HUES6 (cell line): ENCODE results near the gene ARMC6.

Experiments used
- H3K27ac ChIP-seq: 2 replicates; pipeline ENCODE4 v1.7.0; 2013; ENCODE audit warnings: low read depth, mild to moderate bottlenecking, low read length, inconsistent platforms
- H3K27me3 ChIP-seq: 2 replicates; pipeline ENCODE4 v1.6.1; 2013; ENCODE audit warnings: low read length; ENCODE audit not compliant: control insufficient read depth, insufficient read depth
- H3K36me3 ChIP-seq: 2 replicates; pipeline ENCODE4 v1.6.1; 2013; ENCODE audit warnings: low read length; ENCODE audit not compliant: control insufficient read depth, insufficient read depth
- H3K4me1 ChIP-seq: 2 replicates; pipeline ENCODE4 v1.6.1; 2013; ENCODE audit warnings: low read length; ENCODE audit not compliant: control insufficient read depth, insufficient read depth
- H3K4me3 ChIP-seq: 2 replicates; pipeline ENCODE4 v1.5.1; 2013; ENCODE audit warnings: low read depth, low read length
- H3K9ac ChIP-seq: one replicate; pipeline ENCODE4 v1.6.1; 2013; ENCODE audit warnings: mild to moderate bottlenecking, low read length
- H3K9me3 ChIP-seq: 2 replicates; pipeline ENCODE4 v1.6.1; 2013; ENCODE audit warnings: low read depth, low read length; ENCODE audit not compliant: control insufficient read depth, insufficient read depth

Gene ARMC6

DNA sequence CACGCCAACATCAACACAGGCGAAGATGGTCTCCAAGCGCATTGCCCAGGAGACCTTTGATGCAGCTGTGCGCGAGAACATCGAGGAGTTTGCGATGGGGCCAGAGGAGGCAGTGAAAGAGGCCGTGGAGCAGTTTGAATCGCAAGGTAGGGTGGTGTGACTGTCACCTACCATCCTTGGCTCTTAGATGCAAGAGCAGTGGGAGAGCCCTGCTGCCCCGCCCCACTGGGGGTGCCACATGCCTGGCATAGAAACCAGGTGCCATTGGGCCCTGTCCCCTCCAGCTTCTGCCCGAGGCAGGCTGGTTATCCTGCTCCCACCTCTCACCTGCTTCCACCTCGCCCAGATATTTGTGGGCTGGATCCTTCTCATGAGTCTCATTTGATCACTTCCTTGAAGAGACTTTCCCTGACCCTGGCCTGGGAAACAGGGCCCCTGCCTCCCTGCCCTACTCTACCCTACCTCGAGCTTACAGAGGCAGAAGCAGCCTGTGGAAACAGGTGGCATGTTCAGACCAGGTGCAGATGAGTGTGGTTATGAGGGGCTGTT, 9.4 kb downstream of the ARMC6 start:
- no peaks in the 10 kb centered on the region for H3K4me1 ChIP-seq
- H3K4me3 ChIP-seq = no peak overlapping the region
- H3K27ac ChIP-seq = no peak overlapping the region
- H3K9ac ChIP-seq = no peak overlapping the region
- no peaks in the 10 kb centered on the region for H3K27me3 ChIP-seq
- H3K9me3 ChIP-seq = peaks cover 5% of the 10 kb centered on the region
- peaks cover 68% of the 10 kb centered on the region for H3K36me3 ChIP-seq

- H3K9me3 ChIP-seq = no peaks in the 10 kb centered on the region
- no peak overlapping the region for H3K27ac ChIP-seq
- no peak overlapping the region for H3K9ac ChIP-seq
- H3K4me3 ChIP-seq = no peak overlapping the region
- peaks cover 62% of the 10 kb centered on the region for H3K36me3 ChIP-seq
- H3K27me3 ChIP-seq = no peaks in the 10 kb centered on the region
- no peaks in the 10 kb centered on the region for H3K4me1 ChIP-seq
These were observed 10.1 kb downstream of the ARMC6 start for GRCh38 chr19:19043481-19043880.

DNA sequence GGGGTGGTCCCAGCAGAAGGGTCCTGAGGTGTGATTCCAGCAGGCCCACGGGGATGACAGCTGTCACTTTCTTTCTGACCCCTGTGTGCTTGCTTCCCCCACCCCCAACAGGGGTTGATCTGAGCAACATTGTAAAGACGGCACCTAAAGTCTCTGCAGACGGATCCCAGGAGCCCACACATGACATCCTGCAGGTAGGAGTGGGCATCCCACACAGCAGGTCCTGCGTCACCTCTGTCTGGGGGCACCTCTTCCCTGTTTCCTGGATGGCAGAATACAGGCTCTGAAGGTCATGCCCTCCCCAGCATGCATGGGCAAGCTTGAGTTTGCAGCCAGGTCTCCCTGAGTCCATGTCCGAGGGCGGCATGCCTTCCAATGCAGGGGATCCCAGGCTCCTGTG, 10.5 kb downstream of the ARMC6 start:
- no peaks in the 10 kb centered on the region for H3K9me3 ChIP-seq
- no peaks in the 10 kb centered on the region for H3K4me1 ChIP-seq
- H3K4me3 ChIP-seq = no peak overlapping the region
- no peak overlapping the region for H3K27ac ChIP-seq
- peaks cover 60% of the 10 kb centered on the region for H3K36me3 ChIP-seq
- H3K27me3 ChIP-seq = no peaks in the 10 kb centered on the region
- H3K9ac ChIP-seq = no peak overlapping the region

- Histone ChIP-seq H3K36me3 (peaks cover 71% of the 10 kb centered on the region), H3K9ac (no peak overlapping the region)
These were observed 16.0 kb downstream of the ARMC6 start for GRCh38 chr19:19049406-19049805.

DNA sequence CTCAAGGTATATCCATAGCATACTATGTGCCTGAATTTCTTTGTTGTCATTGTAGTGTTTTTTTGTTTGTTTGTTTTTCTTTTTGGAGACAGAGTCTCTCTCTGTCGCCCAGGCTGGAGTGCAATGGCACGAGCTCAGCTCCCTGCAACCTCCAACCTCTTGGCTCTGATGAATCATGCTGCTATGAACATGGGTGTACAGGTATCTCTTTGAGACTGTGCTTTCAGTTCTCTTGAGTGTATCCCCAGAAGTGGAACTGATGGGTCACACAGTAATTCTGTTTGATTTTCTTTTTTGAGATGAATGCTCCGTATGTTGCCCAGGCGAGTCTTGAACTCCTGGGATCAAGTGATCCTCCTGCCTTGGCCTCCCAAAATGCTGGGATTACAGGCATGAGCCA, 16.7 kb downstream of the ARMC6 start:
- Histone ChIP-seq H3K9ac (no peak overlapping the region), H3K4me1 (no peaks in the 10 kb centered on the region), H3K9me3 (no peaks in the 10 kb centered on the region), H3K27ac (no peak overlapping the region), H3K4me3 (no peak overlapping the region), H3K27me3 (no peaks in the 10 kb centered on the region), H3K36me3 (peaks cover 72% of the 10 kb centered on the region)

More at GRCh38 chr19:19049406-19049805, 16.0 kb downstream of the ARMC6 start:
- Histone ChIP-seq H3K9me3 (no peaks in the 10 kb centered on the region), H3K4me3 (no peak overlapping the region), H3K27me3 (no peaks in the 10 kb centered on the region), H3K27ac (no peak overlapping the region), H3K4me1 (no peaks in the 10 kb centered on the region)

GRCh38 chr19:19050731-19051130, 17.3 kb downstream of the ARMC6 start:
- Histone ChIP-seq H3K9ac (no peak overlapping the region), H3K36me3 (peaks cover 76% of the 10 kb centered on the region), H3K4me1 (no peaks in the 10 kb centered on the region), H3K9me3 (no peaks in the 10 kb centered on the region), H3K27me3 (no peaks in the 10 kb centered on the region), H3K27ac (no peak overlapping the region), H3K4me3 (no peak overlapping the region)

DNA sequence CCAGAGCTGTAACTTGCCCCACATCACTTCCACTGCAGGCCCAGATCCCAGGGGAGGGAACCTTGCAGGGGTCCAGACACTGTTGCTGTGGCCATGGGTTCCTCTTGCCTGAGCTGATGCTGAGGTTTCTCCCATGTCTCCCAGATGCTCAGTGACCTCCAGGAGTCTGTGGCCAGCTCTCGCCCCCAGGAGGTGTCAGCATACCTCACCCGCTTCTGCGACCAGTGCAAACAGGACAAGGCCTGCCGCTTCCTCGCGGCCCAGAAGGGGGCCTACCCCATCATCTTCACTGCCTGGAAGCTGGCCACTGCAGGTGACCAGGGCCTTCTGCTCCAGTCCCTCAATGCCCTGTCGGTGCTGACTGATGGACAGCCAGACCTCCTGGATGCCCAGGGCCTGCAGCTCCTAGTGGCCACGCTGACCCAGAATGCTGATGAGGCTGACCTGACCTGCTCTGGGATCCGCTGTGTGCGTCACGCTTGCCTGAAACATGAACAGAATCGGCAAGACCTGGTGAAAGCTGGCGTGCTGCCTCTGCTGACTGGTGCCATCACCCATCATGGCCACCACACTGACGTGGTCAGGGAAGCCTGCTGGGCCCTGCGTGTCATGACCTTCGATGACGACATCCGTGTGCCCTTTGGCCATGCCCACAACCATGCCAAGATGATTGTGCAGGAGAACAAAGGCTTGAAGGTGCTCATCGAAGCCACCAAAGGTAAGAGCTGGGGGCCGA, 18.2 kb downstream of the ARMC6 start:
- Histone ChIP-seq H3K36me3 (peaks cover 73% of the 10 kb centered on the region), H3K9ac (no peak overlapping the region), H3K9me3 (no peaks in the 10 kb centered on the region), H3K4me1 (no peaks in the 10 kb centered on the region), H3K27me3 (no peaks in the 10 kb centered on the region), H3K4me3 (no peak overlapping the region), H3K27ac (no peak overlapping the region)

DNA sequence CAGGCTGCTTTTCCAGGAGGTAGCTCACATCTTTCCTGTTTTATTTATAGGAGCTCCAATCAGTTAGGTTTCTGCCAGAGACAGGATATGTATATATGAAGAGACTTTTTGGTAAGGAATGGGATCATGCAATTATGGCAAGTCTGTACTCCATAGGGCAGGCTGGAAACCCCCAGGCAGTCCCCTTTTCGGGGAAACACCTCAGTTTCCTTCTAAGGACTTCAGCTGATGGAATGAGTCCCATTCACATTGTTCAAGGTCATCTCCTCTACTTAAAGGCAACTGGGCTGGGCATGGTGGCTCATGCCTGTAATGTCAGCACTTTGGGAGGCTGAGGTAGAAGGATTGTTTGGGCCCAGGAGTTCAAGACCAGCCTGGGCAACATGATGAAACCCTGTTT, 19.5 kb downstream of the ARMC6 start:
- H3K27me3 ChIP-seq = no peaks in the 10 kb centered on the region
- H3K4me3 ChIP-seq = no peak overlapping the region
- peaks cover 75% of the 10 kb centered on the region for H3K36me3 ChIP-seq
- H3K9ac ChIP-seq = no peak overlapping the region
- H3K4me1 ChIP-seq = no peaks in the 10 kb centered on the region
- H3K9me3 ChIP-seq = no peaks in the 10 kb centered on the region
- no peak overlapping the region for H3K27ac ChIP-seq

- Histone ChIP-seq H3K4me1 (no peaks in the 10 kb centered on the region), H3K27ac (no peak overlapping the region), H3K4me3 (no peak overlapping the region), H3K9ac (no peak overlapping the region), H3K9me3 (no peaks in the 10 kb centered on the region), H3K27me3 (no peaks in the 10 kb centered on the region), H3K36me3 (peaks cover 80% of the 10 kb centered on the region)
These were observed 20.3 kb downstream of the ARMC6 start for GRCh38 chr19:19053508-19054314.

DNA sequence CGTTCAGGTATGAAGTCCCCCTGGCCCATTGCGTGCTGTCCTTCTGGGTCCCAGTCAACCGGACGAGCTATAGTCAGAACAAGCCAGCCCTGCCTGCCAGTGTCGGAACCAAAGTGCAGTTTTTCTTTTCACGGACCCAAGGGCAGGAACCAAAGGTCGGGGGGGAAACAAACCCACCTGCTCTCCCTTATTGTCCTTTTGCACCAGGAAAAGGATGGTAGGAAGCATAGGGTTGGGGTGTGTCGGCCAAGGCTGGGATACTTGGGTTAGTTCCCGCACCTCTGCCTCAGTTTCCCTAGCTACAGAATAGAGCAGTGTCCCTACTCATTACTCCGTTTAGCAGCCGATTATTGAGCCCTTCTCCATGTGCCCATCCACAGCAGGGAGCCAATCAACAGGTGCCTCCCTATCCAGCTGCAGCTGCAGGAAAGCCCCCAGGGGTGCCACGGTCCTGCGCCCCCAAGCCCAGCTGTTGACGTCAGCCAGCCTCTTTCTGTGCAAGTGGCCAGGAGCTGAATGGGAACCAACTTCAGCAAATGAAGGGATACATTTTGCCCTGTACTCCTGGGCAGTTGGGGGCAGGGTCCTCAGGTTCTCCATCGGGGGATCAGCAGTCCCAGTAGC, 21.0 kb downstream of the ARMC6 start:
- H3K9ac ChIP-seq = no peak overlapping the region
- no peak overlapping the region for H3K27ac ChIP-seq
- no peak overlapping the region for H3K4me3 ChIP-seq
- H3K9me3 ChIP-seq = no peaks in the 10 kb centered on the region
- H3K4me1 ChIP-seq = no peaks in the 10 kb centered on the region
- no peaks in the 10 kb centered on the region for H3K27me3 ChIP-seq
- H3K36me3 ChIP-seq = peaks cover 81% of the 10 kb centered on the region
